ENCODE data around the gene NOXO1. TPM values are rescaled to one million over a fixed set of nuclear protein-coding genes. Genes with fewer than 3 reads are reported as not detected.
A peak's percentile ranks its signal among the peaks of the same experiment; 100 is the strongest.

Gene NOXO1
- total and polyA plus RNA-seq, 9 of the 15 experiments (the other 6 are each of a cell fraction or from before 2014, with no cell fraction given): not detected

DNA sequence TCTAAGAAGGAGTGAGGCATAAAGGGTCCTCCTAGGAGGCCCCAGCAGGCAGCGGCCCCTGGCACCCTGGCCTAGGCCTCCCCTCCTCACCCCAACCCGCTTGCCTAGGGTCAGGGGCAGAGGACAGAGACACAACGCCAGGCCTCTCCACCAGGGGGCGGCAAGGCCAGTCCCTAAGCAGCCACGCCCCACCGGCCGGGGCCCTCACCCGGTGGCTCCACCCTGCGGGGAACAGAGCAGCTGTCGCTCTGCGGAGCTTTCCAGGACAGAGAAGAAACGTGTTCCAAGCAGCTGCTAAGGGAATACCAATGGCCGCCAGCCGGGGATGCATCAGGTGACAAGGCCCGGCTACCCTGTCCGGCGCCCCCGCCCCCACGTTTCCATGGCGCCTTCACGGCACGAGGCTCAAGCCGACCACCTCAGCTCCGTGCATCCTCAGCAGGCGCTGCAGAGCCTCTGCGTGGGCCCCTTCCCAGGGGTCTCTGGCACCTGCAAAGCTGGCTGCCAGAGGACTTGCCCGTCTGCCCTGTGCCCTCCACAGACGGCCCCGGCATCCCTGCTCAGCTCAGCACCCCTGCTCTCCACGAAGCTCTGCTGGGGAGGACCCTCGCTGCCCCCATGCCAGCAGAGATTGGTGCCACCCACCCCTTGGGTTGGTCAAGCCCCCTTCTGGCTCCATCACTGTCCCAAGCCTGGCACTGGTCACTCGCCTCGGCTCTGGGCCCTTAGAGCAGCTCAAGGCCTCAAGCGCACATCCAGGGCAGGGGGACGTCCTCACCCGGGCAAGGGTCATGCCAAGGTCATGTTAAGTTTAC lies 22.8 kb upstream of the NOXO1 start (continued):
- TF ChIP-seq NKRF (IDR thresholded peaks at IDR 0.05; ENCODE audit: borderline replicate concordance) (peak; percentile 82; the same call in 1 of the 2 replicates), BMI1 (IDR thresholded peaks at IDR 0.05; ENCODE audit: low read length) (no peak), XRCC5 (IDR thresholded peaks at IDR 0.05; ENCODE audit: low read depth, low read length) (peak; percentile 99), DPF2 (IDR thresholded peaks at IDR 0.05) (no peak), POLR2G (IDR thresholded peaks at IDR 0.05; ENCODE audit: low read depth, low read length) (peak; percentile 67), FOXK2 (conservative IDR thresholded peaks at IDR 0.05 in 1 of 2, IDR thresholded peaks at IDR 0.05 in 1 of 2; ENCODE audit: low read depth in 2 of 2) (0 out of 4 replicates have a peak, but pooled peaks of 1 of the 2 experiments have one; percentile 30), POLR2AphosphoS5 (IDR thresholded peaks at IDR 0.05; ENCODE audit: control insufficient read depth, insufficient read depth, low read depth, low read length) (peak; percentile 32; the same call in 1 of the 2 replicates), FOXJ2 (tag; IDR thresholded peaks at IDR 0.05) (no peak), CBX3 (IDR thresholded peaks at IDR 0.05; ENCODE audit: borderline replicate concordance in 1 of 2, low read length in 2 of 2) (peak in 1 of 2 experiments; percentile 52; a peak in 1 of 3 replicates), ZKSCAN1 (IDR thresholded peaks at IDR 0.05; ENCODE audit: low read depth, low read length) (peak; percentile 60; the same call in 1 of the 2 replicates)
- TF ChIP-seq, protein P1, sequence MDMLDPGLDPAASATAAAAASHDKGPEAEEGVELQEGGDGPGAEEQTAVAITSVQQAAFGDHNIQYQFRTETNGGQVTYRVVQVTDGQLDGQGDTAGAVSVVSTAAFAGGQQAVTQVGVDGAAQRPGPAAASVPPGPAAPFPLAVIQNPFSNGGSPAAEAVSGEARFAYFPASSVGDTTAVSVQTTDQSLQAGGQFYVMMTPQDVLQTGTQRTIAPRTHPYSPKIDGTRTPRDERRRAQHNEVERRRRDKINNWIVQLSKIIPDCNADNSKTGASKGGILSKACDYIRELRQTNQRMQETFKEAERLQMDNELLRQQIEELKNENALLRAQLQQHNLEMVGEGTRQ (CRISPR knock-in tag; IDR thresholded peaks at IDR 0.05): peak; percentile 42; the same call in 1 of the 2 replicates
- TF ChIP-seq, protein P2, sequence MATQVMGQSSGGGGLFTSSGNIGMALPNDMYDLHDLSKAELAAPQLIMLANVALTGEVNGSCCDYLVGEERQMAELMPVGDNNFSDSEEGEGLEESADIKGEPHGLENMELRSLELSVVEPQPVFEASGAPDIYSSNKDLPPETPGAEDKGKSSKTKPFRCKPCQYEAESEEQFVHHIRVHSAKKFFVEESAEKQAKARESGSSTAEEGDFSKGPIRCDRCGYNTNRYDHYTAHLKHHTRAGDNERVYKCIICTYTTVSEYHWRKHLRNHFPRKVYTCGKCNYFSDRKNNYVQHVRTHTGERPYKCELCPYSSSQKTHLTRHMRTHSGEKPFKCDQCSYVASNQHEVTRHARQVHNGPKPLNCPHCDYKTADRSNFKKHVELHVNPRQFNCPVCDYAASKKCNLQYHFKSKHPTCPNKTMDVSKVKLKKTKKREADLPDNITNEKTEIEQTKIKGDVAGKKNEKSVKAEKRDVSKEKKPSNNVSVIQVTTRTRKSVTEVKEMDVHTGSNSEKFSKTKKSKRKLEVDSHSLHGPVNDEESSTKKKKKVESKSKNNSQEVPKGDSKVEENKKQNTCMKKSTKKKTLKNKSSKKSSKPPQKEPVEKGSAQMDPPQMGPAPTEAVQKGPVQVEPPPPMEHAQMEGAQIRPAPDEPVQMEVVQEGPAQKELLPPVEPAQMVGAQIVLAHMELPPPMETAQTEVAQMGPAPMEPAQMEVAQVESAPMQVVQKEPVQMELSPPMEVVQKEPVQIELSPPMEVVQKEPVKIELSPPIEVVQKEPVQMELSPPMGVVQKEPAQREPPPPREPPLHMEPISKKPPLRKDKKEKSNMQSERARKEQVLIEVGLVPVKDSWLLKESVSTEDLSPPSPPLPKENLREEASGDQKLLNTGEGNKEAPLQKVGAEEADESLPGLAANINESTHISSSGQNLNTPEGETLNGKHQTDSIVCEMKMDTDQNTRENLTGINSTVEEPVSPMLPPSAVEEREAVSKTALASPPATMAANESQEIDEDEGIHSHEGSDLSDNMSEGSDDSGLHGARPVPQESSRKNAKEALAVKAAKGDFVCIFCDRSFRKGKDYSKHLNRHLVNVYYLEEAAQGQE (IDR thresholded peaks at IDR 0.05; ENCODE audit: borderline replicate concordance): peak; percentile 76
- TF ChIP-seq, protein P2 (CRISPR knock-in tag; IDR thresholded peaks at IDR 0.05; ENCODE audit: low read depth): peak; percentile 45; the same call in 1 of the 2 replicates
- TF ChIP-seq, protein P3, sequence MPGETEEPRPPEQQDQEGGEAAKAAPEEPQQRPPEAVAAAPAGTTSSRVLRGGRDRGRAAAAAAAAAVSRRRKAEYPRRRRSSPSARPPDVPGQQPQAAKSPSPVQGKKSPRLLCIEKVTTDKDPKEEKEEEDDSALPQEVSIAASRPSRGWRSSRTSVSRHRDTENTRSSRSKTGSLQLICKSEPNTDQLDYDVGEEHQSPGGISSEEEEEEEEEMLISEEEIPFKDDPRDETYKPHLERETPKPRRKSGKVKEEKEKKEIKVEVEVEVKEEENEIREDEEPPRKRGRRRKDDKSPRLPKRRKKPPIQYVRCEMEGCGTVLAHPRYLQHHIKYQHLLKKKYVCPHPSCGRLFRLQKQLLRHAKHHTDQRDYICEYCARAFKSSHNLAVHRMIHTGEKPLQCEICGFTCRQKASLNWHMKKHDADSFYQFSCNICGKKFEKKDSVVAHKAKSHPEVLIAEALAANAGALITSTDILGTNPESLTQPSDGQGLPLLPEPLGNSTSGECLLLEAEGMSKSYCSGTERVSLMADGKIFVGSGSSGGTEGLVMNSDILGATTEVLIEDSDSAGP (CRISPR knock-in tag; IDR thresholded peaks at IDR 0.05): 0 out of 2 replicates have a peak, but pooled peaks have one; percentile 31

All from K562 (cell line).